IMR-90 (cell line): ENCODE data around the gene PCNX2. TPM values are rescaled to one million over a fixed set of nuclear protein-coding genes. Genes with fewer than 3 reads are reported as not detected.
A peak's percentile ranks its signal among the peaks of the same experiment; 100 is the strongest.

Experiments used
- ATAC-seq: fragments of 200-7000 bp; cut with Tn5 transposase; 2 replicates; pipeline ENCODE4 v1.9.1; 2020; ENCODE audit warnings: low read depth, mild to moderate bottlenecking, moderate library complexity
- BruUV-seq: library from RNA; stranded (reverse); fragments of 400-500 nt; replicated peaks from 2 replicates; lab custom pipeline; 2021; lab: Mats Ljungman, UMichigan
- CTCF ChIA-PET: fragments of 300-600 bp; formaldehyde crosslinking; extraction: SDS; loops from one replicate; lab custom pipeline; 2021; ENCODE audit warnings: antibody characterized with exemption; lab: Yijun Ruan, JAX
- POLR2A ChIA-PET: fragments of 300-600 bp; sonication (Branson Sonifier 250); formaldehyde crosslinking; loops from one replicate; lab custom pipeline; 2022; ENCODE audit warnings: antibody characterized with exemption; ENCODE audit not compliant: unreplicated experiment; lab: Charles Lee
- DNase-seq: peaks from one replicate; pipeline ENCODE4 v3.0.0; 2013
- H2AFZ ChIP-seq: replicated peaks from 2 replicates; pipeline ENCODE3; 2013; ENCODE audit warnings: low read length, mild to moderate bottlenecking; ENCODE audit not compliant: poor library complexity
- H2AK5ac ChIP-seq: 2 replicates; pipeline ENCODE4 v1.6.1; 2013; ENCODE audit warnings: low read depth, low read length, inconsistent platforms
- H2AK9ac ChIP-seq: replicated peaks from 2 replicates; pipeline ENCODE3; 2013; ENCODE audit warnings: mild to moderate bottlenecking, low read depth, low read length, moderate library complexity; ENCODE audit not compliant: poor library complexity
- H2BK120ac ChIP-seq: 2 replicates; pipeline ENCODE4 v1.6.1; 2013; ENCODE audit warnings: low read depth, low read length, inconsistent platforms
- H2BK15ac ChIP-seq: 3 replicates; pipeline ENCODE4 v1.6.1; 2013; ENCODE audit warnings: low read depth, low read length, inconsistent platforms
- H2BK20ac ChIP-seq: 2 replicates; pipeline ENCODE4 v1.6.1; 2013; ENCODE audit warnings: low read depth, mild to moderate bottlenecking, inconsistent platforms, low read length, moderate library complexity
- H2BK5ac ChIP-seq: 2 replicates; pipeline ENCODE4 v1.6.1; 2013; ENCODE audit warnings: mild to moderate bottlenecking, low read depth, low read length, inconsistent platforms; ENCODE audit not compliant: poor library complexity, severe bottlenecking
- H3K14ac ChIP-seq: replicated peaks from 2 replicates; pipeline ENCODE4 v1.6.1; 2013; ENCODE audit warnings: low read depth, low read length, inconsistent platforms
- H3K18ac ChIP-seq: 2 replicates; pipeline ENCODE4 v1.6.1; 2013; ENCODE audit warnings: low read depth, low read length, control low read depth
- H3K23ac ChIP-seq: 2 replicates; pipeline ENCODE4 v1.6.1; 2013; ENCODE audit warnings: low read depth, low read length, inconsistent platforms
- H3K27ac ChIP-seq: 2 replicates; pipeline ENCODE4 v1.5.1; 2013; ENCODE audit warnings: mild to moderate bottlenecking, control low read depth, low read length; ENCODE audit not compliant: insufficient read depth
- H3K27me3 ChIP-seq: 2 replicates; pipeline ENCODE4 v1.6.1; 2013; ENCODE audit warnings: low read length; ENCODE audit not compliant: control insufficient read depth, insufficient read depth
- H3K36me3 ChIP-seq: 2 replicates; pipeline ENCODE4 v1.6.1; 2013; ENCODE audit warnings: low read length, mixed read lengths; ENCODE audit not compliant: control insufficient read depth, insufficient read depth
- H3K4ac ChIP-seq: 2 replicates; pipeline ENCODE4 v1.6.1; 2013; ENCODE audit warnings: low read depth, low read length, inconsistent platforms
- H3K4me1 ChIP-seq: 2 replicates; pipeline ENCODE4 v1.6.1; 2013; ENCODE audit warnings: low read length, mixed read lengths; ENCODE audit not compliant: control insufficient read depth, insufficient read depth
- H3K4me2 ChIP-seq: 2 replicates; pipeline ENCODE4 v1.6.1; 2013; ENCODE audit warnings: low read depth, mild to moderate bottlenecking, control low read depth, low read length, moderate library complexity
- H3K4me3 ChIP-seq: 2 replicates; pipeline ENCODE4 v1.5.1; 2013; ENCODE audit warnings: low read depth, mild to moderate bottlenecking, control low read depth, low read length, moderate library complexity; ENCODE audit not compliant: insufficient read depth
- H3K56ac ChIP-seq: 2 replicates; pipeline ENCODE4 v1.6.1; 2013; ENCODE audit warnings: low read length, inconsistent platforms; ENCODE audit not compliant: insufficient read depth; ENCODE audit errors: extremely low read depth
- H3K79me1 ChIP-seq, 2 experiments: 2 replicates each; pipeline ENCODE4 v1.6.1; 2013; ENCODE audit warnings: low read length in 2 of 2, inconsistent platforms in 1 of 2, low read depth in 1 of 2
- H3K9ac ChIP-seq: 2 replicates; pipeline ENCODE4 v1.6.1; 2013; ENCODE audit warnings: low read depth, low read length, control low read depth
- H3K9me1 ChIP-seq: 2 replicates; pipeline ENCODE4 v1.6.1; 2013; ENCODE audit warnings: low read length, inconsistent platforms; ENCODE audit not compliant: insufficient read depth
- H3K9me3 ChIP-seq: 2 replicates; pipeline ENCODE4 v1.6.1; 2013; ENCODE audit warnings: low read length; ENCODE audit not compliant: control insufficient read depth, insufficient read depth
- H4K20me1 ChIP-seq: 2 replicates; pipeline ENCODE4 v1.6.1; 2013; ENCODE audit warnings: low read length, inconsistent platforms; ENCODE audit not compliant: insufficient read depth
- H4K5ac ChIP-seq: 2 replicates; pipeline ENCODE4 v1.6.1; 2013; ENCODE audit warnings: mild to moderate bottlenecking, low read depth, low read length, control low read depth
- H4K8ac ChIP-seq, 2 experiments: 2 replicates each; pipeline ENCODE4 v1.6.1; 2013; ENCODE audit warnings: low read depth in 2 of 2, low read length in 2 of 2, control low read depth in 1 of 2, inconsistent platforms in 1 of 2
- H4K91ac ChIP-seq: 2 replicates; pipeline ENCODE4 v1.6.1; 2013; ENCODE audit warnings: low read depth, low read length, inconsistent platforms; ENCODE audit not compliant: insufficient read depth
- MXI1 ChIP-seq: IDR thresholded peaks from 2 replicates; pipeline ENCODE4 v1.6.1; 2012; ENCODE audit warnings: low read depth, mild to moderate bottlenecking, low read length, moderate library complexity, borderline replicate concordance
- NFE2L2 ChIP-seq: fragments of 150-350 bp; IDR thresholded peaks from 2 replicates; pipeline ENCODE4 v1.6.1; 2016; ENCODE audit warnings: low read depth, mild to moderate bottlenecking, low read length
- POLR2A ChIP-seq: IDR thresholded peaks from 2 replicates; pipeline ENCODE4 v1.6.1; 2012; ENCODE audit warnings: mild to moderate bottlenecking, low read depth, low read length
- RAD21 ChIP-seq: IDR thresholded peaks from 2 replicates; pipeline ENCODE4 v1.6.1; 2012; ENCODE audit warnings: low read length, improper control_type of control experiment
- RFX5 ChIP-seq: IDR thresholded peaks from 2 replicates; pipeline ENCODE4 v1.8.0; 2012; ENCODE audit warnings: low read depth, mild to moderate bottlenecking, low read length, moderate library complexity
- SMC3 ChIP-seq: fragments of 150-350 bp; IDR thresholded peaks from 2 replicates; pipeline ENCODE4 v1.6.1; 2016; ENCODE audit warnings: low read depth, mild to moderate bottlenecking, antibody characterized with exemption, low read length, moderate library complexity
- WGBS, 2 experiments: methylation state at CpG; one replicate each; pipeline versions ENCODE4 v1.1.5 to v1.1.7; 2013; ENCODE audit warnings: missing lambda C conversion rate in 2 of 2; ENCODE audit not compliant: insufficient read length in 1 of 2; ENCODE audit errors: extremely low coverage in 2 of 2; 5-methylcytosine and 5-hydroxymethylcytosine counted together
- dilution Hi-C: fragments of 300-500 bp; cut with HindIII; formaldehyde crosslinking; loops from one replicate; pipeline ENCODE4 v1.14.3; 2018; ENCODE audit warnings: low sequenced_read_pairs; ENCODE audit not compliant: unreplicated experiment
- in situ Hi-C: fragments of 300-500 bp; cut with MboI; formaldehyde crosslinking; loops from 3 replicates; pipeline ENCODE4 v1.14.3; 2019; ENCODE audit warnings: low sequenced_read_pairs, inconsistent platforms, mixed read lengths
- intact Hi-C: fragments of 100-400 bp; cut with micrococcal nuclease; formaldehyde crosslinking; loops from 2 replicates; pipeline ENCODE4 v1.10.0; 2022
- polyA plus RNA-seq, 3 experiments: library from polyadenylated mRNA; depleted of rRNA; stranded (reverse); fragments of >200 nt; gene quantifications; 2 replicates each; pipeline ENCODE4 v1.2.3, GENCODE V29; 2012; ENCODE audit warnings: low replicate concordance in 1 of 3
- total RNA-seq: library from RNA; depleted of rRNA; stranded (reverse); fragments of >200 nt; gene quantifications from 2 replicates; pipeline ENCODE4 v1.2.3, GENCODE V29; 2012
- TF ChIP-seq, protein P1 (sequence below): fragments of 150-350 bp; IDR thresholded peaks from 2 replicates; pipeline ENCODE4 v1.6.1; 2017; ENCODE audit warnings: mild to moderate bottlenecking, antibody characterized with exemption, low read length, low read depth

Gene PCNX2
- total and polyA plus RNA-seq, 2 of the 4 experiments (the other 2 are of a cell fraction), result 15.9 to 22.6 TPM

- Histone ChIP-seq H3K27me3 (no peaks in the 10 kb centered on the region), H2AK9ac (no peak overlapping the region), H2BK20ac (no peak overlapping the region), H3K4me3 (no peak overlapping the region), H3K9ac (no peak overlapping the region; the same call in 1 of the 2 replicates), H2AK5ac (no peak overlapping the region), H3K14ac (no peak overlapping the region), H3K4me1 (peaks cover 3% of the 10 kb centered on the region; the same call in 1 of the 2 replicates), H2BK120ac (no peak overlapping the region), H3K9me3 (peaks cover 4% of the 10 kb centered on the region; the same call in 1 of the 2 replicates), H2BK5ac (no peak overlapping the region), H2AFZ (no peak overlapping the region), H4K5ac (no peak overlapping the region), H4K20me1 (no peaks in the 10 kb centered on the region), H3K56ac (no peak overlapping the region), H3K79me1 (no peaks in the 10 kb centered on the region), H3K27ac (no peak overlapping the region), H3K36me3 (peaks cover 30% of the 10 kb centered on the region), H3K9me1 (0 out of 2 replicates have a peak, but pooled peaks cover 3% of the 10 kb centered on the region), H4K8ac (no peak overlapping the region), H2BK15ac (no peak overlapping the region), H4K91ac (no peak overlapping the region), H3K18ac (peak overlapping the region; percentile 11; the same call in 1 of the 2 replicates), H3K4me2 (no peak overlapping the region), H3K4ac (no peak overlapping the region), H3K23ac (no peak overlapping the region)
- WGBS, 2 experiments, result no CpG with 5 or more reads among the region's 3 CpGs
- TF ChIP-seq RFX5, result no peak
- no peak for TF ChIP-seq RAD21
- TF ChIP-seq POLR2A, result no peak
- TF ChIP-seq NFE2L2, result no peak
- TF ChIP-seq MXI1, result peak; percentile 45; the same call in 1 of the 2 replicates
- no peak for TF ChIP-seq SMC3
- TF ChIP-seq, protein P1, sequence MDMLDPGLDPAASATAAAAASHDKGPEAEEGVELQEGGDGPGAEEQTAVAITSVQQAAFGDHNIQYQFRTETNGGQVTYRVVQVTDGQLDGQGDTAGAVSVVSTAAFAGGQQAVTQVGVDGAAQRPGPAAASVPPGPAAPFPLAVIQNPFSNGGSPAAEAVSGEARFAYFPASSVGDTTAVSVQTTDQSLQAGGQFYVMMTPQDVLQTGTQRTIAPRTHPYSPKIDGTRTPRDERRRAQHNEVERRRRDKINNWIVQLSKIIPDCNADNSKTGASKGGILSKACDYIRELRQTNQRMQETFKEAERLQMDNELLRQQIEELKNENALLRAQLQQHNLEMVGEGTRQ, result peak; percentile 56; the same call in 1 of the 2 replicates
- dilution Hi-C loops (no loop called here), in situ Hi-C loops (no loop called here), intact Hi-C loops (no loop called here)
- BruUV-seq, result no TSS peak
- ATAC-seq (no peak; the same call in 1 of the 2 replicates), DNase-seq (peak; percentile 74)
- CTCF ChIA-PET, result no interaction called here
- POLR2A ChIA-PET, result no interaction called here
Measured at GRCh38 chr1:232968965-232969364, 326.6 kb downstream of the PCNX2 start.
